Measurements from ENCODE around the gene LRRTM3. TPM values are rescaled to one million over a fixed set of nuclear protein-coding genes. Genes with fewer than 3 reads are reported as not detected.

Gene LRRTM3
- total and polyA plus RNA-seq, 11 donors: not detected

GRCh38 chr10:67045404-67045803 lies 119.6 kb downstream of the LRRTM3 start:
- WGBS, 4 donors: 92 to 94% (median 93%) methylated on average over 22 of the region's 22 CpGs
- Histone ChIP-seq H3K36me3 (no peaks in the 10 kb centered on the region), H3K27me3 (no peaks in the 10 kb centered on the region), H3K9me3 (no peaks in the 10 kb centered on the region), H3K27ac (no peak overlapping the region), H3K4me1 (peaks cover 0 to 7% (median 0%) of the 10 kb centered on the region in 12 donors), H3K4me3 (no peak overlapping the region)
- TF ChIP-seq CTCF (IDR thresholded peaks at IDR 0.05) (no peak), POLR2A (IDR thresholded peaks at IDR 0.05) (no peak)
- intact Hi-C loops (cut with DNase I): no loop called here
- DNase-seq: no peak
- no peak for ATAC-seq

GRCh38 chr10:67046507-67046906 lies 120.7 kb downstream of the LRRTM3 start:
- WGBS, 4 donors: 88 to 92% (median 91%) methylated on average over 3 of the region's 3 CpGs
- ATAC-seq: no peak
- no peak for TF ChIP-seq POLR2A (IDR thresholded peaks at IDR 0.05)
- TF ChIP-seq CTCF (IDR thresholded peaks at IDR 0.05): no peak
- Histone ChIP-seq H3K4me3 (no peak overlapping the region), H3K27me3 (no peaks in the 10 kb centered on the region), H3K4me1 (peaks cover 0 to 7% (median 0%) of the 10 kb centered on the region in 12 donors), H3K27ac (no peak overlapping the region), H3K9me3 (no peaks in the 10 kb centered on the region), H3K36me3 (no peaks in the 10 kb centered on the region)
- DNase-seq: no peak
- intact Hi-C loops (cut with DNase I): no loop called here

- Histone ChIP-seq H3K4me3 (no peak overlapping the region), H3K27ac (no peak overlapping the region), H3K4me1 (peaks cover 0 to 1% (median 0%) of the 10 kb centered on the region in 12 donors), H3K36me3 (no peaks in the 10 kb centered on the region), H3K9me3 (no peaks in the 10 kb centered on the region), H3K27me3 (no peaks in the 10 kb centered on the region)
- intact Hi-C loops (cut with DNase I): no loop called here
- TF ChIP-seq CTCF (IDR thresholded peaks at IDR 0.05) (no peak), POLR2A (IDR thresholded peaks at IDR 0.05) (no peak)
- 80 to 87% (median 83%) methylated on average over 3 of the region's 3 CpGs for WGBS, 4 donors
- ATAC-seq (no peak), DNase-seq (no peak)
Measured at GRCh38 chr10:67049988-67050387, 124.2 kb downstream of the LRRTM3 start.

GRCh38 chr10:67050415-67050814 lies 124.6 kb downstream of the LRRTM3 start:
- TF ChIP-seq POLR2A (IDR thresholded peaks at IDR 0.05): no peak
- no peak for TF ChIP-seq CTCF (IDR thresholded peaks at IDR 0.05)
- Histone ChIP-seq H3K27me3 (no peaks in the 10 kb centered on the region), H3K36me3 (no peaks in the 10 kb centered on the region), H3K27ac (no peak overlapping the region), H3K4me1 (no peaks in the 10 kb centered on the region), H3K4me3 (no peak overlapping the region), H3K9me3 (no peaks in the 10 kb centered on the region)
- WGBS, 4 donors: 50 to 58% (median 53%) methylated on average over 5 of the region's 5 CpGs
- DNase-seq (no peak), ATAC-seq (no peak)
- intact Hi-C loops (cut with DNase I): no loop called here

All from heart left ventricle (tissue), 16 donors.